ENCODE measurements around the gene SNX18. TPM values are rescaled to one million over a fixed set of nuclear protein-coding genes. Genes with fewer than 3 reads are reported as not detected.

SNX18 gene
- total RNA-seq, 2 donors from 2014 or later, result 19.7 to 20.5 TPM

GRCh38 chr5:54516051-54516655 lies 1.4 kb upstream of the SNX18 start:
- H3K27me3 ChIP-seq (ENCODE audit: control insufficient read depth, insufficient read depth, low read length, poor library complexity, severe bottlenecking), result peaks cover 10% of the 10 kb centered on the region
- no peak for DNase-seq
- no peaks in the 10 kb centered on the region for H3K9me3 ChIP-seq (ENCODE audit: control insufficient read depth, low read length)
- Mint-ChIP-seq H3K9me3 (peaks cover 6% of the 10 kb centered on the region), H3K27ac (no peak overlapping the region), H3K27me3 (ENCODE audit: insufficient read depth) (peaks cover 8% of the 10 kb centered on the region), H3K36me3 (ENCODE audit: low read depth) (peaks cover 13% of the 10 kb centered on the region), H3K4me1 (peaks cover 21% of the 10 kb centered on the region), H3K4me3 (no peak overlapping the region)
- TF ChIP-seq CTCF (conservative IDR thresholded peaks at IDR 0.05), result no peak
- H3K27ac ChIP-seq (ENCODE audit: low read depth, low read length), result no peak overlapping the region
- H3K36me3 ChIP-seq (ENCODE audit: control insufficient read depth, insufficient read depth, low read length), result peaks cover 4% of the 10 kb centered on the region
- WGBS, 2 experiments (ENCODE audit: insufficient coverage in 1 of 2, insufficient read length in 1 of 2), result 87 to 100% methylated on average over 1 to 2 of the region's 4 CpGs
- H3K4me3 ChIP-seq (ENCODE audit: low read length), result no peak overlapping the region
- H3K9ac ChIP-seq (ENCODE audit: extremely low read depth, low read length, poor library complexity, severe bottlenecking), result no peak overlapping the region
- H3K4me1 ChIP-seq (ENCODE audit: control insufficient read depth, insufficient read depth, low read length), result peaks cover 5% of the 10 kb centered on the region

- Histone ChIP-seq H3K4me1 (ENCODE audit: control insufficient read depth, insufficient read depth, low read length) (peaks cover 10% of the 10 kb centered on the region), H3K9ac (ENCODE audit: extremely low read depth, low read length, poor library complexity, severe bottlenecking) (no peak overlapping the region), H3K9me3 (ENCODE audit: control insufficient read depth, low read length) (no peaks in the 10 kb centered on the region), H3K4me3 (ENCODE audit: low read length) (peak overlapping the region; percentile 75), H3K27ac (ENCODE audit: low read depth, low read length) (no peak overlapping the region), H3K36me3 (ENCODE audit: control insufficient read depth, insufficient read depth, low read length) (peaks cover 10% of the 10 kb centered on the region), H3K27me3 (ENCODE audit: control insufficient read depth, insufficient read depth, low read length, poor library complexity, severe bottlenecking) (peaks cover 10% of the 10 kb centered on the region)
- peak overlapping the region; percentile 53 for H3K4me3 Mint-ChIP-seq
- no peak for DNase-seq
- H3K4me1 Mint-ChIP-seq, result peaks cover 21% of the 10 kb centered on the region
- TF ChIP-seq CTCF (conservative IDR thresholded peaks at IDR 0.05), result no peak
- H3K27ac Mint-ChIP-seq, result no peak overlapping the region
- H3K27me3 Mint-ChIP-seq (ENCODE audit: insufficient read depth), result peaks cover 8% of the 10 kb centered on the region
- H3K36me3 Mint-ChIP-seq (ENCODE audit: low read depth), result peaks cover 13% of the 10 kb centered on the region
- H3K9me3 Mint-ChIP-seq, result peaks cover 6% of the 10 kb centered on the region
- WGBS, 2 experiments (ENCODE audit: insufficient coverage in 1 of 2, insufficient read length in 1 of 2), result 0 to 7% methylated on average over 3 to 4 of the region's 4 CpGs
Observed at GRCh38 chr5:54517174-54517511, 416 bp upstream of the SNX18 start.

- Histone ChIP-seq H3K4me1 (ENCODE audit: control insufficient read depth, insufficient read depth, low read length) (peaks cover 18% of the 10 kb centered on the region), H3K27ac (ENCODE audit: low read depth, low read length) (no peak overlapping the region), H3K9me3 (ENCODE audit: control insufficient read depth, low read length) (no peaks in the 10 kb centered on the region), H3K9ac (ENCODE audit: extremely low read depth, low read length, poor library complexity, severe bottlenecking) (peak overlapping the region; percentile 69), H3K36me3 (ENCODE audit: control insufficient read depth, insufficient read depth, low read length) (peaks cover 12% of the 10 kb centered on the region), H3K27me3 (ENCODE audit: control insufficient read depth, insufficient read depth, low read length, poor library complexity, severe bottlenecking) (peaks cover 10% of the 10 kb centered on the region), H3K4me3 (ENCODE audit: low read length) (peak overlapping the region; percentile 90)
- Mint-ChIP-seq H3K27me3 (ENCODE audit: insufficient read depth) (peaks cover 8% of the 10 kb centered on the region), H3K27ac (no peak overlapping the region), H3K9me3 (peaks cover 6% of the 10 kb centered on the region), H3K4me1 (peaks cover 30% of the 10 kb centered on the region), H3K4me3 (peak overlapping the region; percentile 53), H3K36me3 (ENCODE audit: low read depth) (peaks cover 13% of the 10 kb centered on the region)
- 24 to 38% methylated on average over 36 to 79 of the region's 79 CpGs for WGBS, 2 experiments (ENCODE audit: insufficient coverage in 1 of 2, insufficient read length in 1 of 2)
- TF ChIP-seq CTCF (conservative IDR thresholded peaks at IDR 0.05), result no peak
- peak; percentile 82 for DNase-seq
Observed at GRCh38 chr5:54518146-54518817, 723 bp downstream of the SNX18 start.

Data from endodermal cell (in vitro differentiated cells).